ENCODE measurements around the gene SOX1.

- TF ChIP-seq CTCF (IDR thresholded peaks at IDR 0.05 in 2 of 3, conservative IDR thresholded peaks at IDR 0.05 in 1 of 3; ENCODE audit: insufficient read depth in 2 of 3, low read depth in 1 of 3, low read length in 3 of 3) (no peak), DMBX1 (CRISPR knock-in tag; IDR thresholded peaks at IDR 0.05; ENCODE audit: borderline replicate concordance) (no peak), CHD2 (IDR thresholded peaks at IDR 0.05; ENCODE audit: low read depth, low read length) (no peak)
Observed at GRCh38 chr13:112115403-112116091, 48.6 kb downstream of the SOX1 start.

Measured in K562 (cell line).